HL-60 (cell line): ENCODE measurements around the gene KCNG3.

ENCODE experiments used
- CTCF ChIP-seq: IDR thresholded peaks from one replicate; pipeline ENCODE4 v1.5.1; 2011; ENCODE audit warnings: low read length, control low read depth, inconsistent platforms; ENCODE audit not compliant: insufficient read depth
- POLR2AphosphoS5 ChIP-seq: IDR thresholded peaks from 2 replicates; pipeline ENCODE4 v1.6.1; 2012; ENCODE audit warnings: low read depth
- REST ChIP-seq: IDR thresholded peaks from 2 replicates; pipeline ENCODE4 v1.6.1; 2012; ENCODE audit warnings: low read depth; ENCODE audit not compliant: insufficient replicate concordance
- SPI1 ChIP-seq: IDR thresholded peaks from 2 replicates; pipeline ENCODE4 v1.6.1; 2012; ENCODE audit warnings: low read depth, mild to moderate bottlenecking, borderline replicate concordance

- no peak for TF ChIP-seq POLR2AphosphoS5
- no peak for TF ChIP-seq SPI1
- TF ChIP-seq CTCF: no peak
- TF ChIP-seq REST: no peak
Observed at GRCh38 chr2:42495611-42496010, 1.8 kb upstream of the KCNG3 start.
